ENCODE measurements around the gene NAALADL2.

Gene NAALADL2

DNA sequence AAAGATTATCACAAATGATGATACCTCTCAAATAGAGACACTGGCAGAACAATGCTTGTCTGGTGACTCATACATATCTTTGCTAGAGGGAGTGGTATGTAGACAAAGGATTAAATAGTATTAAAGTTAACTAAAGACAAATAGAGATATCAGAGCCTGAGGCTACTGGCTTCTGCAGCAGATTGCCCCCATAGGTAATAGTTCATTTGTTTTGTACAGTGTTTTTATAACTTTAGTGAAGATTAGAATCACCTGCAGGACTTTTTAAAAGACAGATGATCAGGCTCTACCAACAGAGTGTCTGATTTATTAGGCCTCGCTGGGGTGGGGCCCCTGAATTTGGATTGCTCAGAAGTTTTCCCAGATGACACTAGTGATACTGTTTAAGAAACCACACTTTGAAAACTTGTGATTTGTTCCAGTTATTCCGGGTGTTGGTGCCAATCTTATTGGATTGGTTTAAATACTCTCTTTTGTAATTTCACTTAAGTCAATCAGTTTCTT, 96.4 kb downstream of the NAALADL2 start:
- peak; percentile 14 for DNase-seq
- in situ Hi-C loops (cut with HindIII; ENCODE audit: low pct_ligation_motif_present, low pct_unique_long_range_greater_than_20kb, low sequenced_read_pairs), result no loop called here

DNA sequence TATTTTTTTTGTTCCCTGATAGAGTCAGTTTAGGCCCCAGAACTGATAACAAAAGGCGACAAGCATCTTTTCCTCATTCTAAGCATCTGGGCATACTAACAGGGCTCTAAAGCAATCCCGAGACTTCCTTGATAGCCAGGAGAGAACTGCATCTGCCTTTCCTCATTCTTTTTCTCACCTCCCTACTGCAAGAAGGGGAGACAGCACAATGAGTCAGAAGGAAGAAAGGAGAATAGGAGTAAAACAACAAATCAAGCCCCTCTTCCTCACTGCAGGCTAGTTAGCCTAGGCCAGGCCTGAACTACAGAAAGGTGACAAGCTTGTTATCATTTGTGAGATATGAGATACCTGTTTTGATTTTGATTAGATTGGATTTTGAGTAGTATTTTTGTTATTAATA, 97.9 kb downstream of the NAALADL2 start:
- in situ Hi-C loops (cut with HindIII; ENCODE audit: low pct_ligation_motif_present, low pct_unique_long_range_greater_than_20kb, low sequenced_read_pairs), result no loop called here
- no peak for DNase-seq

DNA sequence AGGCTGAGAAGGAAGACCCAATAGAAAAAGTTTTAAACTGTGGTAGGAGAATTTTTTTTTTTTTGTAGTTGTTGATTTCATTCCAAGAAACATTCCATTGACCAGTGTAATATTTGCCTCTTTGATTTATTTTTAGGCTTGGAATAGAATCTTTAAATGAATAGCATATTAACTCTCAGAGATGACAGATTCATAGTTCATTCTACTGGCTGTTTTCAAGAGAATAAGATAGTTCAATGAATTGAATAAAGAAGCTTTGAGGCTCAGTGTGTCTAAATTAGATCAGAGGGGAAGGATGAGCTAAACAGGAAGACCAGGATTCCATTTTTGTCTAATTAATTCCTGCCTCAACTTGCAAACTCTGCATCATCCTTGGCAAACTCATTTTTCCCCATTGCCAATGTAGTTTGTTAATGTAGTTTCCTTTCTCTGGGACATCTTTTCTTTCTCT, 98.4 kb downstream of the NAALADL2 start:
- no peak for DNase-seq
- in situ Hi-C loops (cut with HindIII; ENCODE audit: low pct_ligation_motif_present, low pct_unique_long_range_greater_than_20kb, low sequenced_read_pairs), result no loop called here

DNA sequence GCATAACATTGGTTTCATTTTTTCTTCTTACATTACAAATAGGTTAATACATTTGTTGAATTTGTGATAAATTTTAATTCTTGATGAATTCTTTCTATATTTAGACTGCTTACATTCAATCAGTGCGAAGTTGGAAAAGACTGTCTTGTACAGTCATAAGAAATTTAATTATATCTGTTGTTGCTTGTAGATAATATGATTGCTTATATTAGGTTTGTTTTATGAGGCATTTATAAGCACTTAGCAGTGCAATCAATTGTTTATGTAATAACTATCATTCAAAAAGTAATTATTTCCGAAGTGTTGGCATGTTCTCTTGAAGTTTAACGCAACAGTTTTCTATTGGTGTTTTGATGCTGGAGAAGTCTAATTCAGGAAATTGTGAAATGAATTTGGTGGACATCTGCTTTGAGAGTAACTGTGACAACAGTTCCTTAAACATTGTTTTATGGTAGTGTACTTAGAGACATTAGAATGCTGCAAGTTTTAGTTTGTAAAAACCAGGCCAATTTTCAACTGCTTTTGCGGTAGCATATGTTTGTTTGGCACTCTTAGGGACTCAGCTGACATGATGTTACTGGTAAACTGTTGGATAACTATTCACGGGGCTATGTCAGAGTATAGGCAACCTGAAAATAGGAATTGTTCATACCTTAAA, 99.7 kb downstream of the NAALADL2 start:
- in situ Hi-C loops (cut with HindIII; ENCODE audit: low pct_ligation_motif_present, low pct_unique_long_range_greater_than_20kb, low sequenced_read_pairs), result no loop called here
- DNase-seq, result no peak

DNA sequence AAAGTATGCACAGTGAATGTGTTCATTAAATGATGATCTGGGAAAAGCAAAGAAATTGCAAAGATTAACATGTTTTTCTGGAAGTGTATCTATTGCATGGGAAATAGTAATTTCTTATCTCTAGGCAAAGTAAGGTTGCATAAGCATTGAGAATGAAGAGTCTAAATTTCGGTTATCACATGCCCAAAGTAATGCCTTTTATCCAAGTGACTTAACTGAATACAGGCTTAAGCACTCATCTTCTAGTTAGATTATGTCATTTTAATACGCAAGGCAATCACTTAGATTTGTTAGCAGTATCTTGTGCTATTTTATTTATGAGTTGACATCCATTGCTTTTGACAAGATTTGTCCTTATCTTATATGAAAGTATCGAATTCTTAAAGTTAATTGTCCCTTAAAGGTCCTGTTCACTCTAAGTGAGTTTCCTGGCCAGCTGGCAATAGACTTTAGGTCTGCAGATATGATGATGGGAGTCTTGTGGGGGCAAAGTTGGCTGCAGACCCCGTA, 100.5 kb downstream of the NAALADL2 start:
- no peak for DNase-seq
- in situ Hi-C loops (cut with HindIII; ENCODE audit: low pct_ligation_motif_present, low pct_unique_long_range_greater_than_20kb, low sequenced_read_pairs), result no loop called here

DNA sequence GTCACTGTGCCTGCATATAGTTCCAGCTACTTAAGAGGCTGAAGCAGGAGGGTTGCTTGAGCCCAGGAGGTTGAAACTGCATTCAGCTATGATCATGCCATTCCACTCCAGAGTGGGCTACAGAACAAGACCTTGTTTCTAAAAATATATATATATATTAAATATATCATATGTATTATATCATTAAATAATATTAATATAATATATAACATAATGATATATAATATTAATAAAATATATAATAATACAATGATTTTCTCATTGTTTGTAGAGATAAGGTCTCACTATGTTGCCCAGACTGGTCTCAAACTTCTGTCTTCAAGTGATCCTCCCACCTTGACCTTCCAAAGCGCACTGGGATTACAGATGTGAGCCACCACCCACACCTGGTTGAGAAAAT, 101.8 kb downstream of the NAALADL2 start:
- in situ Hi-C loops (cut with HindIII; ENCODE audit: low pct_ligation_motif_present, low pct_unique_long_range_greater_than_20kb, low sequenced_read_pairs), result no loop called here
- DNase-seq, result no peak

DNA sequence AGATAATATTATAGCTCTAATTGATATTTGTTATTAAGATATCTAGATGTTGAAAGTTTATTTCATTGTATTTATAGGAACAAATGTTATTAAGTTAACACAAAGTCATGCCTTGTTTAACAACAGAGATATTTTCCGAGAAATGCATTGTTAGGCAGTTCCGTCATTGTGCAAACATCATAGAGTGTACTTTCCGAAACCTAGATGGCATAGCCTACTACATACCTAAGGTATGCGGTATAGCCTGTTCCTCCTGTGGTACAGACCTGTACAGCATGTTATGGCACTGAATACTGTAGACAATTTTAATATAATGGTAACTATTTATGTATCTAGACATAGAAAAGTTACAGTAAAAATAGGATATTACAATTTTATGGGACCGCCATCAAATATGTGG, 114.3 kb downstream of the NAALADL2 start:
- DNase-seq, result no peak

DNA sequence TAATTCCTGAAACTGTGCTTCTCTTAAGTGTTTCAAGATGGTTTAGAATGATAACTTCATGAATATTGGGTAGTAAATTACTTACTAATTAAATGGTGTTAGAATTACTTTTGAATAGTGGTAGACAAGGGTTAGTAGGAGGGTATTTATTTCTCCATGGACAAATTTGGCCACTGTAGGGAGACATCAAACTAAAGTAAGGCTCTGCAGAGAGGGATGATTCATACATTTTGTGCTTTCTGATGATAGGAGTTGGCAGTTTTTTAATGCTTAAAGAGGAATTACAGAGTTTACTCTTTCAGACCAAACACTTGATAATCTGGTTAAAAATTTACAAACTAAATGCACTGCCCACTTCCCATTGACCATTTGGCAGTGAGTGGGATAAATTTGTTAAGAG, 127.6 kb downstream of the NAALADL2 start:
- no peak for DNase-seq
- in situ Hi-C loops (cut with HindIII; ENCODE audit: low pct_ligation_motif_present, low pct_unique_long_range_greater_than_20kb, low sequenced_read_pairs), result no loop called here

More for the DNA sequence above, 114.3 kb downstream of the NAALADL2 start:
- in situ Hi-C loops (cut with HindIII; ENCODE audit: low pct_ligation_motif_present, low pct_unique_long_range_greater_than_20kb, low sequenced_read_pairs), result no loop called here

DNA sequence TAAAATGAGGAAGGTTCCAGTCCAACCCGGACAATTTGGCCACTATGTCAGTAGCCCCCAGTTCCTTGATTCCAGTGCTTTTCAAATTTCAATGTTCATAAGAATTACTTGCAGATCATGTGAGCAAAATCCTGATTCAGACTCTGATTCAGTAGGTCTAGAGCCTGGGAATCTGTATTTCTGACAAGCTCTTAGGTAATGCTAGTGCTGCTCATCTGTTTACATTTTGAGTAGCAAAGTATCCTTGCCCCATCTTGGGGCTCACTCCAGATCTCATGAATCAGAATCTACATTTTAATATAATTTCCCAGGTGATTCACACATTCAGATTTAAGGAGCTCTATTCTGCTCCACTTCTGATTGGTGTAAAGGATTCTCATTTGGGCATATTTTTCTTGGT, 142.0 kb downstream of the NAALADL2 start:
- DNase-seq, result no peak
- in situ Hi-C loops (cut with HindIII; ENCODE audit: low pct_ligation_motif_present, low pct_unique_long_range_greater_than_20kb, low sequenced_read_pairs), result no loop called here

DNA sequence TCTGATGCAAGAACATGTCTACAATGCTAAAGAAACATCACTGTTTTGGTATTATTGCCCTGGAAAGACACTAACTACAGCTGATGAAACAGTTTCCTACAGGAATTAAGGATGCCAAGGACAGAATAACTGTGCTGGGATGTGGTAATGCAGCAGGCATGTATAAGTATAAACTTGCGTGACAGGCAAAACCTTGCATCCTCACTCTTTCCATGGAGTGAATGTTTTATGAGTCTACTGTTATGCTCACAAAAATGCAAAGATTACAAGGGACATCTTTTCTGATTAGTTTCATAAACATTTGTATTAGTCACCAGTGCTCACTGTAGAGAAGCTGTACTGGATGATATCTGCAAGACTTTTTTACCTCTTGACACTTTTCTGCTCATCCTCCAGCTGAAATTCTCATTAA, 143.6 kb downstream of the NAALADL2 start:
- DNase-seq, result no peak
- in situ Hi-C loops (cut with HindIII; ENCODE audit: low pct_ligation_motif_present, low pct_unique_long_range_greater_than_20kb, low sequenced_read_pairs), result no loop called here

DNA sequence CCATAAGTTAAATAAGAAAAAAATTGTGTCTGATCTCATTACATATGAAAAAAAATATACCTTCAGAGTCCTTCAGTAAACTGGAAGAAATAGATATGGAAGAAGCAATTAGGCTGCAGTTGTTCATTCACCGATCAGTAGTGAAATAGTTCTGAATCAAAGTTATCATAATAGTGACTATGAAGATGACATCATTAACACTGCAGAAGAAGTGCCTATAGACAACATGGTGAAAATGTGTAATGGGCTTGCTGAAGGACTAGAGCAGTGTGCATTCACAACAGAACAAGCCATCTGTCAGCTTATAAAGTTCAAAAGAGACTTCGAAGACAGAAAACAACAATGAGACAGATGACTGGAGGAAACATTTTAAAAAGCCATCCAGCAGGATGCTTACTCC, 144.5 kb downstream of the NAALADL2 start:
- in situ Hi-C loops (cut with HindIII; ENCODE audit: low pct_ligation_motif_present, low pct_unique_long_range_greater_than_20kb, low sequenced_read_pairs), result no loop called here

DNA sequence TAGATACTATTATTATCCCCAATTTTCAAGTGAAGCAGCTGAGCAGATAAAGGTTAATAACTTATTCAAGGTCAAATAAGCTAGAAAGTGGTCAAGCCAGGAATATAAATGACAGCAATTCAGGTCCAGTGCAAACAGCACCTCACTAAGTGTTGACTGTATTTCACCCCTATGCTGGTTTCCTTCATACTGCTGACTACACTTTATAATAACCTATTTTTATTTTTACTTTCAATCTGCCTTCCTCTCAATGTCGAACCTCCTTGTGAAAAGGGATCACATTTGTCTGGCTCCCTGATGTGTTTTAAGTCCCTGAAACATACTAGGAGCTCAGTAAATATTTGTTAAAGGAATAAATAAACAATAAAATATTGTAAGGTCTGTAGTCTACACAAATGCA, 146.1 kb downstream of the NAALADL2 start:
- DNase-seq, result no peak
- in situ Hi-C loops (cut with HindIII; ENCODE audit: low pct_ligation_motif_present, low pct_unique_long_range_greater_than_20kb, low sequenced_read_pairs), result no loop called here

More for the DNA sequence above, 144.5 kb downstream of the NAALADL2 start:
- no peak for DNase-seq

DNA sequence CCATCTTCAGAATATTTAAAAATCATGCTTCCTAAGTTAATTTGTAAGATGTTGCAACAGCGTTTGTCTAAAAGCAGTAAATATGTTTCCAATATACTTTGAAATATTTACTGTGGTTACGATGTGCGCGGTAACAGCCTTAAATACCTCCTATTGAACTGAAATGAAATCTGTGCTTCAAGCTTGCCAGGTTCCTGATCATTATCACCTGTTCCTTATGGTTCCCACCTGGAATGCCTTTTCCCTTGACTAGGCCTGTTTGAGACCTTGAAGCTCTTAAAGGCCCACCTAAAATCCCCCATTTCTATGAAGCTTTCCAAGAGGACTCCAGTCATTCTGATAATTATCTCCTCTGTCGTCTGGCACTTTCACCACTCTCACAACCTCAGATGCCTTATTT, 146.7 kb downstream of the NAALADL2 start:
- in situ Hi-C loops (cut with HindIII; ENCODE audit: low pct_ligation_motif_present, low pct_unique_long_range_greater_than_20kb, low sequenced_read_pairs), result no loop called here
- no peak for DNase-seq

DNA sequence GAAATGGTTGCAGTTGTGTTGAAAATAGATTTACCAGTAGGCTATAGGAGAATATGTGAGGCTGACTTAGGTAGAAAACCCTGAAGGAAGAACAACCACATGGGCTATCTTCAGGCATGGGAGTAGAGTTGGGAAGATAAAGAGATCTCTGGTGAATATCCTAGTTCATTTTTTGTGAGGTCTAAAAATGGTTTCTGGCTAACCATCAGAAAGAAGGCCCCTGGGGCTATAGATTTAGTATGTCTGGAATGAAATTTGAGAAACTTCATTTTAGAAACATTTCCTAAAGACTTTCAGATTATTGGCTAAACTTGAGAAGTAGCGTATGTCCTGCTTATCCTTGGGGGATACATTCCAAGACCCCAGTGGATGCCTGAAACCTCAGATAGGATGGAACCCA, 148.2 kb downstream of the NAALADL2 start:
- in situ Hi-C loops (cut with HindIII; ENCODE audit: low pct_ligation_motif_present, low pct_unique_long_range_greater_than_20kb, low sequenced_read_pairs), result no loop called here
- DNase-seq, result no peak

DNA sequence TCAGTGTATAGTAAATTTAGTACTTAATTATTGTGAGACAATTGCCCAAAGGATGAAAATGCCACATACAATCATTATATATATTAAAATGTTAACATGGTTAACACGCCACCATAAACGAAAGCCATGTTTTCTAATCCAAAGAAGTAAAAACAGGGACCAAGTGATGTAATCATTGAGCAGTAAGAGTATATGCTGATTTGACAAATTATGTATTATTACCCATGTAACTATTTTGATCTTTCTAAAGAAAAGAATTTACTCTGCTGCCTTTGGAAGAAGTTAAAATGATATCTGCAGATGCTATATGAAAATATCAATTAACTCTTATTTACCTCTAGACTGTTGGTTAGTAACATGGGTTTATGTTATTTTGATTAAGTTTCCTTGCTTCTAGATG, 150.2 kb downstream of the NAALADL2 start:
- no peak for DNase-seq
- in situ Hi-C loops (cut with HindIII; ENCODE audit: low pct_ligation_motif_present, low pct_unique_long_range_greater_than_20kb, low sequenced_read_pairs), result no loop called here

DNA sequence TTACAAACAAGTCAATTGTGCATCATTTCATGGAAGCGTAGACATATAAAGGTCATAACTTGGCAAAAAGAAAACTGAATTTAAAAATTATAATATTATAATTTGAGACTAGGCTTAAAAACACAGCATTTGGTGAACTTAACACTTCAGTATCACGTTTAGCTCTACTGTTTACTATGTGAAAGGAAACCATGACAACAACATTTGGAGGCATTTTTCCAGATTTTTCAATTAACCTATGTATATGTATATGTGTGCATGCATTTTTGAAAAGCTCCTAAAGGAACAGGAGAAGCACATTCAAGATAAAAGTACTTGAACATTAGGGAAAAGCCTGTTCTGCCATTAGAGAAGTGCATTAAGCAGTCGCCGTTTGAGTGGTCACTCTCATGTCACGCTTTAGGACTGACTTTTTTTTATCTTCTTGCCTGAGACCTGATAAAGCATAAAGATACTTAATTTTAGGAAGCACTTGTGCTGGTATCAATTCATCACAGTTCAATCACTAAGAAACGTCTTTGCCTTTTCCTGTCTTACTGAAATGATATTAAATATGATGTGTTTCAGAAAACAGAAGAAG, 156.0 kb downstream of the NAALADL2 start:
- DNase-seq, result no peak

DNA sequence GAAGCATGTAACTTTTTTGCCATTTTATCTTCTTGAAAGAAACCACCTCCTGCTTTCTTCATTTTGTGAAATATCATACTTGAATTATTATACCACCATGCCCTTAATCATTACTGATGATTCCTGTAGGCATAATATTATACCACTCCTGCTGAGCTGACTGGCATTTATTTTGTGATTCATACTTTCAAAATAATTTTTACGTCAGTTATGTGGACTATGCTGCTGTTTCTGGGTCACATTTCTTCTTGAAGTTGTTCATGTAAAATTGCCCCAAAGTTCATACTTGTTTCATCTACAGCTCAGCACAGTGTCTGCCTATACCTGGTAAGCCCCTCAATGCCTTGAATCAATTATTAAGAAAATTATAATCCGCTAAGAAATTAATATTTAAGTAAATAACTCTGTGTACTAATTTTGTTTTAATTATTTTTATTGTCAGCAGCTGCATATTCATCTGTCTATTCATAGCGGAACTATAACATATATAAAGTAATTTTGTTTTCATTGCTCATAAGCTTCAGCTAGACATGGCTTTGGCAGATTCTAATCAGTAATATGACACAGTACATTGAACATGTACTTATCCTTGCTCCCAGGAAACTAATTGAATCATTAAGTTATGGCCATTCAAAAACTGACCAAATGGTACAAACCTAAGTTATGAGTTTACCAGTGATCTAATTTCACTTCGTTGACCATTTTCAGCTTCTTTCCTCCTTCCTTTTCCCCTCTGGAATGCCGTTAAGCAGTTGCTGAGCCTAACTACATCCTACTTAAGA, 160.0 kb downstream of the NAALADL2 start:
- DNase-seq, result no peak
- in situ Hi-C loops (cut with HindIII; ENCODE audit: low pct_ligation_motif_present, low pct_unique_long_range_greater_than_20kb, low sequenced_read_pairs), result no loop called here

More for the DNA sequence above, 156.0 kb downstream of the NAALADL2 start:
- in situ Hi-C loops (cut with HindIII; ENCODE audit: low pct_ligation_motif_present, low pct_unique_long_range_greater_than_20kb, low sequenced_read_pairs), result no loop called here

DNA sequence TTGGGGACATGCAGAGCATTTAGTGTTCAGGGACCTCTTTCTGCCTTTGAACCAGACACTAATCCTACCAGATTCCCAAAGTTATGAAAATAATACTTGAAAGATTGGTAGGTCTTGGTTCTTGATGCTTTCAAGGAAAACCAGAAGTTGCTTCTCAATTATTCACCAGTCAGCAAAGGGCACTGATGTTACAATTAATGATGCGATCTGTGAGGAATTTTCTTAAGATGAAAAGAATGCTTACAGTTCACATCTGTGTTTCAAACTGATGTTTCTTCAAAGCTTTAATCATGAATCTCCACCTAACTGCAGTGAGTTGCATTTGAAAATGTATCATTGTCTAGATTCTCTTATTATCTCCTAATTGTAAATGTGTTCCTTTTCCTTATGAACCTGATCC, 161.0 kb downstream of the NAALADL2 start:
- DNase-seq, result no peak
- in situ Hi-C loops (cut with HindIII; ENCODE audit: low pct_ligation_motif_present, low pct_unique_long_range_greater_than_20kb, low sequenced_read_pairs), result no loop called here

DNA sequence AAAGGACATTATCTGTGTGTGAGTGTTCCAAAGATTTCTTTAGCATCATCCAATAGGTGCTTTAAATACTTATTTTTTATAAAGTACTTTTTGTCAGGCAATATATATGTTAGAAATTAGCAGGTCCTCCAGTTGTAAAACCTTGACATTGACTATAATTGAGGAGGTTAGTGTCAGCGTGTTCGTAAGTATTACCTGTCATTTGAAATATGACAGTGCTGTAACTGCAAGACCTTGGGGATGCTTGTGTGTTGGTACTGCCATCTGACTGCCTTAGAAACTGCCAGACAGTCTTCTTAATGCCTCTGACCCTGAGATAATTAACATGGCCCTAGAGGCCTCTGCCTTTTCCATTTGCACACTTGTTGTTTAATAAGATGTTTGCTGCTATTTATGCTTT, 170.7 kb downstream of the NAALADL2 start:
- in situ Hi-C loops (cut with HindIII; ENCODE audit: low pct_ligation_motif_present, low pct_unique_long_range_greater_than_20kb, low sequenced_read_pairs), result no loop called here
- DNase-seq, result no peak

All from ACHN (cell line).